ENCODE measurements around the gene GFAP. TPM values are rescaled to one million over a fixed set of nuclear protein-coding genes. Genes with fewer than 3 reads are reported as not detected.

Gene GFAP
- total RNA-seq, 3 donors from 2014 or later: not detected

- H3K4me3 Mint-ChIP-seq: no peak overlapping the region
- no peaks in the 10 kb centered on the region for H3K4me1 Mint-ChIP-seq (ENCODE audit: low read depth)
- H3K9me3 Mint-ChIP-seq: no peaks in the 10 kb centered on the region
- H3K27me3 Mint-ChIP-seq (ENCODE audit: low read depth): no peaks in the 10 kb centered on the region
- ATAC-seq: no peak
- no peak for DNase-seq
- H3K36me3 Mint-ChIP-seq (ENCODE audit: insufficient read depth): peaks cover 52% of the 10 kb centered on the region
These were observed 55.6 kb downstream of the GFAP start for GRCh38 chr17:44859701-44860100.

DNA sequence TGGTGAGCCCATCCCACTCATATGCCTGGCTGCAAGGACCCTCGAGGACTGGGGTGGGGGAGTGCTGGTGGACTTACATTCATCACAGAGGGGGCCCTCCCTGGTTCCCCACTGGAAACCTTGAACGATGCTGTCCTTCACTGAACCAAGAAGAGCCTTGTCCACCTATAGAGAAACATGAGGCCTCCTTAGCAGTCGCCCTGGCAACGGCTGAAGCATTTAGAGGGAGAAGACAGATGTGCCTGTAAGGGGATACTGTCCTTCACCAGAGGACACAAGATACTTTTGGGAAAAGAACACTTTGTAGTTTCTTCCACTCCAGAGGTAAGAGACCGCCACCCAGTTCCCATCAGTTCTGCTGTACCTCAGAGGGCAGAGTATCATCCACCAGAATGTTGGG, 61.1 kb downstream of the GFAP start:
- Mint-ChIP-seq H3K36me3 (ENCODE audit: insufficient read depth) (peaks cover 46% of the 10 kb centered on the region), H3K27me3 (ENCODE audit: low read depth) (no peaks in the 10 kb centered on the region), H3K9me3 (no peaks in the 10 kb centered on the region), H3K4me3 (no peak overlapping the region), H3K4me1 (ENCODE audit: low read depth) (no peaks in the 10 kb centered on the region)
- DNase-seq (no peak), ATAC-seq (no peak)

Other genes with a start within 250 kb of the GFAP start
- 10 to 100 TPM; 31.2 to 32.0 (median 31.7) TPM for gene CCDC43, start 225.7 kb downstream of the GFAP start, total RNA-seq
- gene DBF4B, start 206.8 kb downstream of the GFAP start, total RNA-seq: 1 to 10 TPM; 6.4 to 9.7 (median 9.1) TPM
- under 1 TPM; 0.38 to 0.50 (median 0.41) TPM for gene ADAM11, start 156.5 kb downstream of the GFAP start, total RNA-seq
- gene GJC1, start 85.2 kb downstream of the GFAP start, total RNA-seq: 1 to 10 TPM; 3.0 to 4.6 (median 3.8) TPM
- gene HIGD1B, start 67.6 kb downstream of the GFAP start, total RNA-seq: not detected
- gene EFTUD2, start 16.1 kb downstream of the GFAP start, total RNA-seq: 100 to 1,000 TPM; 257 to 303 (median 269) TPM
- gene KIF18B, start 32.3 kb upstream of the GFAP start, total RNA-seq: 1 to 10 TPM; 2.4 to 4.8 (median 3.7) TPM
- not detected for gene C1QL1, start 52.8 kb upstream of the GFAP start, total RNA-seq
- 10 to 100 TPM; 17.3 to 21.1 (median 19.1) TPM for gene DCAKD, start 136.1 kb upstream of the GFAP start, total RNA-seq
- gene NMT1, start 145.8 kb upstream of the GFAP start, total RNA-seq: 100 to 1,000 TPM; 228 to 255 (median 241) TPM
- gene PLCD3, start 217.0 kb upstream of the GFAP start, total RNA-seq: 1 to 10 TPM; 3.5 to 5.5 (median 3.5) TPM
- gene ACBD4, start 220.2 kb upstream of the GFAP start, total RNA-seq: 1 to 10 TPM; 4.5 to 5.7 (median 4.7) TPM
- gene HEXIM1, start 233.0 kb upstream of the GFAP start, total RNA-seq: 10 to 100 TPM; 49.6 to 60.8 (median 51.3) TPM
- 1 to 10 TPM; 5.3 to 7.6 (median 6.2) TPM for gene HEXIM2, start 246.4 kb upstream of the GFAP start, total RNA-seq